NCI-H2081 (cell line): ENCODE results near the gene TIMMDC1.
"Not testable (repeated sequence)": the region's sequence is repeated elsewhere in the genome, so short reads cannot be mapped to it uniquely, and the experiment has no call there.

Experiments used
- DNase-seq, 2 experiments: peaks; one replicate each; lab custom pipeline; 2025; lab: John Stamatoyannopoulos, UW

Gene TIMMDC1

DNA sequence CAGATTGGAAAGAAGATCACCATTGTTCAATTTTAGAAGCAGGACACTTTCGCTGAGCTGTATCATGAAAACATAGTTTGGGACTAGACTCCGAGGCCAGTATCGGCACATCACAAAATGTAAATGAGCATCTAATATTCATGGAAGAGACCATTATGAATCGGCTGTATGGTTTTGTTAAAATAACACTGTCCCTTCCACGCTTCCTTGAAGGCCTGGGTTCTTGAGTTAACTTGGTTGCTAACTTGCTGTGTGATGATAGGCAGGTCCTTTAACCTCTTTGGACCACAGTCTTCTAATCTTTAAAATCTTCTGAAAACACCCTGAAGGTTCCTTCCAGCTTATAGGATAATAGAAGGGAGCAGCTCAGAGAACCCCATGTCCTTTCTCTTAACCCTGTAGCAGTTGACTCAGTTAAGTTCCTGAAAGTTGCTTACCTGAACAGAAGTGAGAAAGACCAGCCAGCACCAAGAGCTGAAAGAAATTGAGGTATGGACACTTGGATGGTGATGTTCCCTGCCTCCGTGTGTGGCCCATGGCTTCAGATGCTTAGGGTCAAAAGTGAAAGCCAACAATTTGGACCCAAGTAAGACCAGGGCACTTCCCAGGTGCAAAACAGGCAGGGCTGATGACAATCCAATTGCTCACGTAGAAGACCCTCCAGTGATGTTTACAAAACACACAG, 59.0 kb downstream of the TIMMDC1 start:
- DNase-seq, result no peak

DNA sequence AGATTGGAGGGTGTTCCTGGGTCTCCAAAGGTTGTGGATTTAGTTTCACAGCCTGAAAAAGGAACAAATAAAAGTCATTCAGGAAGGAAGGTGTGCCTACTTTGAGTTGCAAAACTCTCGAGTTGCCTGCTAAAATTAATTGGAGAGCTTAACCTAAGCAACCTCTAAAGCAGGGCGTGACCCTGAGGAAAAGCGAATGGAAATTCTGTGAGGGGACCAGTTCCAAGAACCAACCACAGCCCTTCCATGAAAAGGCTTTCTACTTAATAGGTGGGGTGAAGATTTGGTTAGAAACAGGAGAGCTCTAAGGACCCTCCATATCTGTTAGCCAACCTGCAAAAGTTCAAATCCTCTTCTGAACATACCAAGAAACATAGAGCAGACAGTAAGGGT, 59.5 kb downstream of the TIMMDC1 start:
- DNase-seq, result no peak

- DNase-seq, result no peak
These were observed 60.4 kb downstream of the TIMMDC1 start for GRCh38 chr3:119558626-119559317.

GRCh38 chr3:119559441-119559963, 61.2 kb downstream of the TIMMDC1 start, which contains the start of gene CD80:
CD80 (minus strand) TSS chr3:119559614; CDS start chr3:119557728, 1,886 bp downstream.
- DNase-seq, result no peak

DNA sequence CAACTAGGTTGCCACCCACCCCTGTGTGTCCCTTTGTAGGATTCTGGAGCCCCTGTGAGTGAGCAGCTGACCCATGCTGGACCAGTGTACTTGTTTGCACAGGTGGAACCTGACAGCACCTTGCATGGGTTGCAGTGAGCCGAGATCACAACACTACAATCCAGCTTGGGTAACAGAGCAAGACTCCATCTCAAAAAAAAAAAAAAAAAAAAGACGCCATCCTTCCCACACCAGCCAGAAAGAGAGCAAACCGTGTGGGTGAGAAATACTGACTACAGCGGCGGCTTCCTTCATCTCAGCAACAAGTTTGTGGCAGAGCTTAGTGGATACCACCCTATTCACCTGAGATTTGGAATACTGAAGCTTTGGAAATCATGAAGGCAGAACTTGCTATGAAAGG, 61.8 kb downstream of the TIMMDC1 start:
- no peak for DNase-seq

- no peak for DNase-seq
These were observed 64.1 kb downstream of the TIMMDC1 start for GRCh38 chr3:119562307-119562961.

DNA sequence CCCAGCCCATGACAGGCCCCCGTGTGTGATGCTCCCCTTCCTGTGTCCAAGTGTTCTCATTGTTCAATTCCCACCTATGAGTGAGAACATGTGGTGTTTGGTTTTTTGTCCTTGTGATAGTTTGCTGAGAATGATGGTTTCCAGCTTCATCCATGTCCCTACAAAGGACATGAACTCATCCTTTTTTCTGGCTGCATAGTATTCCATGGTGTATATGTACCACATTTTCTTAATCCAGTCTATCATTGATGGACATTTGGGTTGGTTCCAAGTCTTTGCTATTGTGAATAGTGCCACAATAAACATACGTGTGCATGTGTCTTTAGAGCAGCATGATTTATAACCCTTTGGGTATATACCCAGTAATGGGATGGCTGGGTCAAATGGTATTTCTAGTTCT, 65.0 kb downstream of the TIMMDC1 start:
- not testable (repeated sequence) for DNase-seq

DNA sequence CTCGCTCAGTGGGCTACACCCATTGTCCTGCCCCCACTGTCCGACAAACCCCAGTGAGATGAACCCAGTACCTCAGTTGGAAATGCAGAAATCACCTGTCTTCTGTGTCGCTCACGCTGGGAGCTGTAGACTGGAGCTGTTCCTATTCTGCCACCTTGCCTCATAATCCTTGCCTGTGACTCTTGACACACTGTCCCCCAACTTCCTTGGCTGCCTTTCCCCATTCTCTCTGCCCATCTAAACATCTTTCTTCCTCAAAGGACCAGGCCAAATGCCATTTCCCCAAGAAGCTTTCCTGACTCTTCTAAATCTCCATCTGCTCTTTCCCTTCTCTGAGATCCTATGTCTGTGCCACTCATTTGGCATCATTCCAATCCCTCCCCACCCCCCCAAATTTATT, 70.8 kb downstream of the TIMMDC1 start:
- DNase-seq, result no peak

DNA sequence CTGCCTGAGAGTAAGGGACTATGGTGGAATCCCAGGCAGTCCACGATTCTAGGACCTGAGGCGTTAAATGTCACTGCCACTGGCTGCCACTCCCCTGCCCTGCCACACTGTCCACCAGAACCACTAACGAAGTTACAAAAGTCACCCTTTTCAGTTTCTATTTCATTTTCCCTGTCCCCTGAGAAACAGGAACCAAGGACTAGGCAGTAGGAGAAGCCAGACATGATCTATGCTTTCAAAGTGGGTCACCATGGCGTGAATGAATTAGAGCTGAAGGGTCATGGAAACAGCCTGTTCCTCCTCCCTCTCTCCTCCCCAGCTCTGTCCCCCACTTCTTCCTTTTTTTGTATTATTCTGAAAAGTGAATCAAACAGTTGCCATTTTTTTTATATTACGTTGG, 71.9 kb downstream of the TIMMDC1 start:
- DNase-seq, result no peak

DNA sequence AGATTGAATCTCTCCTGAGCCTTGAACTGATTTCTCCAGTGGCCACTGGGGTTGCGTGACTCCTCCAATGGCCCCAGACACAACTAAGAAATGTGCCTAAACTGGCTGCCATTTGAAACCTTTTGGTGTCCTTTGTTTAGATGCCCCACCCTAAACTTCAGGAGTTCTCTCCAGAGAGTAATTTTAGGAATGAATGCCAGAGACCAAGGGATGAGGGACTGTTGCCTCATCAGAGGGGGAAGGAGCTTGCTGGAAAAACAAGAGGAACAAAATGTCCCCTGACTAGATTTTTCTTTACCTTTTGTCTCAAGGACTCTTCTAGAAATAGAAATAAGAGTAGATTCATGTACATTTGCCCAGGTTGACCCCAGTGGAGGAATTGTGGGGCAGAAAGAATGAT, 72.9 kb downstream of the TIMMDC1 start:
- DNase-seq, result no peak

- no peak for DNase-seq
These were observed 73.3 kb downstream of the TIMMDC1 start for GRCh38 chr3:119571688-119572087.
